PC-9 (cell line): ENCODE results near the gene TRAF1.

ENCODE experiments used
- EZH2 ChIP-seq: fragments of 200-600 bp; sonication (generic); IDR thresholded peaks from 2 replicates; pipeline ENCODE4 v1.8.0; 2017; ENCODE audit warnings: antibody characterized with exemption, low read depth
- TF ChIP-seq, protein P1 (sequence below): fragments of 200-600 bp; sonication (generic); conservative IDR thresholded peaks from 2 replicates; pipeline ENCODE4 v1.6.1; 2017; ENCODE audit warnings: mixed run types, antibody characterized with exemption, mild to moderate bottlenecking, moderate library complexity

- TF ChIP-seq, protein P1, sequence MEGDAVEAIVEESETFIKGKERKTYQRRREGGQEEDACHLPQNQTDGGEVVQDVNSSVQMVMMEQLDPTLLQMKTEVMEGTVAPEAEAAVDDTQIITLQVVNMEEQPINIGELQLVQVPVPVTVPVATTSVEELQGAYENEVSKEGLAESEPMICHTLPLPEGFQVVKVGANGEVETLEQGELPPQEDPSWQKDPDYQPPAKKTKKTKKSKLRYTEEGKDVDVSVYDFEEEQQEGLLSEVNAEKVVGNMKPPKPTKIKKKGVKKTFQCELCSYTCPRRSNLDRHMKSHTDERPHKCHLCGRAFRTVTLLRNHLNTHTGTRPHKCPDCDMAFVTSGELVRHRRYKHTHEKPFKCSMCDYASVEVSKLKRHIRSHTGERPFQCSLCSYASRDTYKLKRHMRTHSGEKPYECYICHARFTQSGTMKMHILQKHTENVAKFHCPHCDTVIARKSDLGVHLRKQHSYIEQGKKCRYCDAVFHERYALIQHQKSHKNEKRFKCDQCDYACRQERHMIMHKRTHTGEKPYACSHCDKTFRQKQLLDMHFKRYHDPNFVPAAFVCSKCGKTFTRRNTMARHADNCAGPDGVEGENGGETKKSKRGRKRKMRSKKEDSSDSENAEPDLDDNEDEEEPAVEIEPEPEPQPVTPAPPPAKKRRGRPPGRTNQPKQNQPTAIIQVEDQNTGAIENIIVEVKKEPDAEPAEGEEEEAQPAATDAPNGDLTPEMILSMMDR: no peak
- TF ChIP-seq EZH2: no peak
Measured at GRCh38 chr9:120857481-120857880, 69.1 kb downstream of the TRAF1 start.
